Measurements from ENCODE around the gene TGFA. TPM values are rescaled to one million over a fixed set of nuclear protein-coding genes. Genes with fewer than 3 reads are reported as not detected.

The TGFA gene
- total RNA-seq, 2 donors from 2014 or later = 21.4 to 25.8 TPM

- peaks cover 20% of the 10 kb centered on the region for H3K4me1 ChIP-seq
- no peaks in the 10 kb centered on the region for H3K27me3 ChIP-seq
- H3K9me3 ChIP-seq = no peaks in the 10 kb centered on the region
- H3K9ac ChIP-seq (ENCODE audit: low read depth in 2 of 2, low read length in 2 of 2) = no peak overlapping the region
- intact Hi-C loops (cut with DNase I) = no loop called here
- TF ChIP-seq CTCF (IDR thresholded peaks at IDR 0.05) = no peak
- no peaks in the 10 kb centered on the region for H3K36me3 ChIP-seq
- no peak overlapping the region for H3K4me3 ChIP-seq
- no peak for DNase-seq
- no peak overlapping the region for H3K27ac ChIP-seq
These were observed 32.8 kb downstream of the TGFA start for GRCh38 chr2:70520825-70521224.

- no peak overlapping the region for H3K4me3 ChIP-seq
- H3K27me3 ChIP-seq = no peaks in the 10 kb centered on the region
- H3K36me3 ChIP-seq = no peaks in the 10 kb centered on the region
- peaks cover 13% of the 10 kb centered on the region for H3K4me1 ChIP-seq
- H3K27ac ChIP-seq = no peak overlapping the region
- H3K9ac ChIP-seq (ENCODE audit: low read depth in 2 of 2, low read length in 2 of 2) = no peak overlapping the region
- no peak for TF ChIP-seq CTCF (IDR thresholded peaks at IDR 0.05)
- DNase-seq = no peak
- no peaks in the 10 kb centered on the region for H3K9me3 ChIP-seq
- intact Hi-C loops (cut with DNase I) = no loop called here
These were observed 34.2 kb downstream of the TGFA start for GRCh38 chr2:70519453-70519852.

GRCh38 chr2:70518557-70518956 is 35.1 kb downstream of the TGFA start:
- DNase-seq = no peak
- Histone ChIP-seq H3K36me3 (no peaks in the 10 kb centered on the region), H3K4me3 (no peak overlapping the region), H3K9ac (ENCODE audit: low read depth in 2 of 2, low read length in 2 of 2) (no peak overlapping the region), H3K27me3 (no peaks in the 10 kb centered on the region), H3K27ac (no peak overlapping the region), H3K4me1 (peaks cover 9% of the 10 kb centered on the region), H3K9me3 (no peaks in the 10 kb centered on the region)
- intact Hi-C loops (cut with DNase I) = no loop called here
- no peak for TF ChIP-seq CTCF (IDR thresholded peaks at IDR 0.05)

- H3K4me3 ChIP-seq = no peak overlapping the region
- no peaks in the 10 kb centered on the region for H3K9me3 ChIP-seq
- no peaks in the 10 kb centered on the region for H3K27me3 ChIP-seq
- no peak overlapping the region for H3K9ac ChIP-seq (ENCODE audit: low read depth in 2 of 2, low read length in 2 of 2)
- H3K4me1 ChIP-seq = peaks cover 7% of the 10 kb centered on the region
- no peak for TF ChIP-seq CTCF (IDR thresholded peaks at IDR 0.05)
- intact Hi-C loops (cut with DNase I) = no loop called here
- no peak for DNase-seq
- no peak overlapping the region for H3K27ac ChIP-seq
- H3K36me3 ChIP-seq = no peaks in the 10 kb centered on the region
These were observed 35.8 kb downstream of the TGFA start for GRCh38 chr2:70517804-70518203.

GRCh38 chr2:70516596-70516995 is 37.0 kb downstream of the TGFA start:
- H3K36me3 ChIP-seq = no peaks in the 10 kb centered on the region
- no peak overlapping the region for H3K4me3 ChIP-seq
- H3K9me3 ChIP-seq = no peaks in the 10 kb centered on the region
- no peak for TF ChIP-seq CTCF (IDR thresholded peaks at IDR 0.05)
- no peak for DNase-seq
- H3K27ac ChIP-seq = no peak overlapping the region
- H3K9ac ChIP-seq (ENCODE audit: low read depth in 2 of 2, low read length in 2 of 2) = no peak overlapping the region
- peaks cover 7% of the 10 kb centered on the region for H3K4me1 ChIP-seq
- H3K27me3 ChIP-seq = no peaks in the 10 kb centered on the region
- intact Hi-C loops (cut with DNase I) = no loop called here

GRCh38 chr2:70515938-70516337 is 37.7 kb downstream of the TGFA start:
- no peak for DNase-seq
- no peak for TF ChIP-seq CTCF (IDR thresholded peaks at IDR 0.05)
- Histone ChIP-seq H3K27ac (no peak overlapping the region), H3K27me3 (no peaks in the 10 kb centered on the region), H3K4me3 (no peak overlapping the region), H3K4me1 (peaks cover 7% of the 10 kb centered on the region), H3K36me3 (no peaks in the 10 kb centered on the region), H3K9me3 (no peaks in the 10 kb centered on the region), H3K9ac (ENCODE audit: low read depth in 2 of 2, low read length in 2 of 2) (no peak overlapping the region)
- intact Hi-C loops (cut with DNase I) = no loop called here
